LHCN-M2 (cell line): ENCODE data around the gene ABCA4. TPM values are rescaled to one million over a fixed set of nuclear protein-coding genes. Genes with fewer than 3 reads are reported as not detected.
"Not testable (repeated sequence)": the region's sequence is repeated elsewhere in the genome, so short reads cannot be mapped to it uniquely, and the experiment has no call there.

Experiments used
- DNase-seq: peaks from one replicate; pipeline ENCODE4 v3.0.0-alpha.2; 2012; ENCODE audit warnings: low read depth
- total RNA-seq: library from RNA; depleted of rRNA; stranded (reverse); fragments of >200 nt; gene quantifications from 2 replicates; pipeline ENCODE4 v1.2.3, GENCODE V29; 2014

ABCA4 gene
- total RNA-seq, 1 experiment from 2014 or later = 0.06 TPM

GRCh38 chr1:94011129-94011528, 109.8 kb downstream of the ABCA4 start:
- no peak for DNase-seq

DNA sequence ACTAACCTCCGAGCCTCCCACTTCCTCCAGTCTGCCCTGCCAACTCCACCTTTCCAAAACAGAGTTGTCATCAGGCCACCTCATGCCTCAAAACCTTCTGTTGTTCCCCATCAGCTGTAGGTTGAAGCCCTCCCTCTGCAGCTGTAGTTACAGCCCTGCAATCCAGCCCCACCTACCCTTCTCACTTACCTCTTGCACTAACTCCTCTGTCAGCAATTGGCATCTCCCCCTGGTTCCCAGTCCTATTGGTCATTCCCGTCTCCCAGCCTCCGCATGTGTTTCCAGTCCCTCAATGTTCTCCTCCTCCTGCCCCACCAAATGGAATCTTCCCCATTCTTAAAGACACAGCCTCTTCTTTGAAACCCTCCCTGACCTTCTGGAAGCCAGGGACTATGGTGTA, 111.6 kb downstream of the ABCA4 start:
- no peak for DNase-seq

GRCh38 chr1:94006604-94007003, 114.3 kb downstream of the ABCA4 start:
- no peak for DNase-seq

DNA sequence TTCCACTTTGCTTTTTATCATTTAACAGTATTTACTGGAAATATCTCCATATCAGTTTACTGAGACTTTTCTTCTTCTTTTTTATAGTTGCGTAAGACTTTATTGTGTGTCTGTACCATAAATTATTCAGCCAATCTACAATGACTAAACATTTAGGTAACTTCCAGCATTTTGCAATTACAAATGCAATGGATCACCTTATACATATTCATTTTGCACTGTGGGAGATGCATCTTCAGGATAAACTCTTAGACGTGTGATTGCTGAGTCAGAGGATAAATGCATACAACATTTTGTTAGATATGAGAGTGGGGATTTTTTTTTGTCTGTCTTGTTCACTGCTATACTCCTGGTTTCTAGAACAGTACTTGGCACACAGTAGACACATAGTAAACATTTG, 116.0 kb downstream of the ABCA4 start:
- no peak for DNase-seq

GRCh38 chr1:94002046-94002787, 118.7 kb downstream of the ABCA4 start:
- no peak for DNase-seq

- no peak for DNase-seq
Observed at GRCh38 chr1:94001397-94002045, 119.4 kb downstream of the ABCA4 start.

DNA sequence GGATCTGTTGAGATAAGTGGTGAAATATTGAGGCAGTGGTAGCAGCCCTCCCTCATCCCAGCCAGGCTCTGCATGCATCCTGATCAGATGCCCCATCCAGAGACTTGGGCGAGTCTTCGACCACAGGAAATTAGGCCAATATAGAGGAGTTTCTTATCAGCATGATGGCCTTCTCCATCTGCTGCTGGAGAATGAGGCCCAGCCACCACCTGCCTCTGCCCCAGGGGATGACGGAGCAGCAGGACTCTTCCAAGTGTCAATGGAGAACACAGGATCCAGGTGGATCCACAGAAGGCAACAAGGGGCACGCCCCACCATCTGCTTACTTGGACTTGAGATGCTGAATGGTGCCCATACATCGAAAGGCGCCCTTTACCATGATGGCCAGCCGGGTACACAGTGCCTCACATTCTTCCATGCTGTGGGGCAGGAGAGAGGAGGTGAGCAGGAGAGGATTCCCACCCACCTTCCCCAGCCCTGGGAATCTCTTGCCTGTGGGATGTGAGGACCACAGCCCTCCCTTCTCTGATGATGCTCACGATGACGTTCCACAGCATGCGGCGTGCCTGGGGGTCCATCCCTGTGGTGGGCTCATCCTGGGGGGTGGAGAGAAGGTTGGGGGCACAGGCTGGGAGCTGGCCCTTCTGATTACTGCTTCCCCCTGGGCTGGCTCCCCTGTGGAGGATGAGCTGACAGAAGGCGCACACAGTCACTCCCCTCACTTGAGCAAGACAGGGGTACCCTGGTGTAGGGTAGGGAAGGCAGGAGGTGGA, 120.3 kb downstream of the ABCA4 start:
- no peak for DNase-seq

- DNase-seq = no peak
Observed at GRCh38 chr1:93999840-94000415, 121.0 kb downstream of the ABCA4 start.

DNA sequence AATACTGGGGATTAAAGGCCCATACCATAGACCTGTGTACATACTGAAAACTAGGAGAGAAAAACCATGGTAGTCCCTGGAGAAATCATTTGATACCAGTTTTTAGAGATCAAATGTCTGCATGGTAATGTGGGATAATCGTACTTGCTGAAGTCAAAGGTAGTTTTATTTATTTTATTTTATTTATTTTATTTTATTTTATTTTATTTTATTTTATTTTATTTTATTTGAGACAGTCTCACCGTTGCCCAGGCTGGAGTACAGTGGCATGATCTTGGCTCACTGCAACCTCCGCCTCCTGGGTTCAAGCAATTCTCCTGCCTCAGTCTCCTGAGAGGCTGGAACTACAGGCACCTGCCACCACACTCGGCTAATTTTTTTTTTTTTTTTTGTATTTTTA, 122.4 kb downstream of the ABCA4 start:
- not testable (repeated sequence) for DNase-seq

DNA sequence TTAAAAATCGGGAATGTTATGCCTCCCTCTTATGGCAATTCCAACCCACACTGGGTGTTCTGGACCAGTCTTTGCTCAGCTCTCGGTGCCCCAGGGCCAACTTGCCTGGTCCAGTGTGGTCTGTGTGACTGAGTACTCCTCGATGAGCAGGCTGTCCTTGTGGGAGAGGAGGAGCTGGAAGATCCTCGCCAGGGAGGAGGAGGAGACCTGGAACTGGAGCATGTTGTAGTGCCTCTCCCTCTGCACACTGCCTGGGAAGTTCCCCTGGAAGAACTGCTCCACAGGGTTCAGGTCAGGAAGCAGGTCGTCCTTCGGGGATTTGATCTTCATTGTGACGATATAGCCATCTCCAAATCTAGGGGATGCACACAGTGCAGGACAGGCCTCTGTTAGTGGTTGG, 123.2 kb downstream of the ABCA4 start:
- no peak for DNase-seq

- DNase-seq = no peak
Observed at GRCh38 chr1:93995837-93996536, 125.0 kb downstream of the ABCA4 start.

- DNase-seq = no peak
Observed at GRCh38 chr1:93993731-93994130, 127.2 kb downstream of the ABCA4 start.

- no peak for DNase-seq
Observed at GRCh38 chr1:93992954-93993353, 128.0 kb downstream of the ABCA4 start.

DNA sequence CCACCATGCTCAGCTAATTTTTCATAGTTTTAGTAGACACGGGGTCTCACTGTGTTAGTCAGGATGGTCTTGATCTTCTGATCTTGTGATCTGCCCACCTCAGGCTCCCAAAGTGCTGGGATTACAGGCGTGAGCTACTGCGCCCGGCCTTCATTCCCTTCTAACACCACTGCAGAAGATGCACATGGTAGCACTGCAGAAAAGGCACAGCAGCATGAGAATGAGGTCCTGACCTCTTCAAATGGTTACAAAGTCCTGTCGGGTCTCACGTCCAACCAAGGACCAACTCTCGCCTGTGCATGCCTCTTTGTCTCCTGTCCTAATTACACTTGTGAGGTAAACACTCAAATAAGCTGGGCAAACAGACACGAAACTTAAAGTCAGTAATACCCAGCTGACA, 128.8 kb downstream of the ABCA4 start:
- DNase-seq = no peak

- no peak for DNase-seq
Observed at GRCh38 chr1:93991271-93991670, 129.7 kb downstream of the ABCA4 start.

DNA sequence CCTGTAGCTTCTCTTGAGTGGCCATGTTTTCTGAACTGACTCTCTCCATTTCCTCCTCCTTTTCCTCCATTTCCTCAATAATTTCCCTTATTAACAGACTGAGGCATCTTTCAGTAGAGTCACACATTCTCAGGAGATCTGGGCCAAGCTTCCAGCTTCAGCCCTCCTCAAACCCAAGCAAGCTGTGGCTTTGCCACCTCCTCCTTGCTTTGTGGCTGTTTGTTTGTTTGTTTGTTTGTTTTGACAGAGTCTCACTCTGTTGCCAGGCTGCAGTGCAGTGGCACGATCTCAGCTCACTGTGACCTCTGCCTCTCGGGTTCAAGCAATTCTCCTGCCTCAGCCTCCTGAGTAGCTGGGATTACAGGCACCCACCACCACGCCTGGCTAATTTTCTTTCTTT, 130.5 kb downstream of the ABCA4 start:
- DNase-seq = not testable (repeated sequence)

DNA sequence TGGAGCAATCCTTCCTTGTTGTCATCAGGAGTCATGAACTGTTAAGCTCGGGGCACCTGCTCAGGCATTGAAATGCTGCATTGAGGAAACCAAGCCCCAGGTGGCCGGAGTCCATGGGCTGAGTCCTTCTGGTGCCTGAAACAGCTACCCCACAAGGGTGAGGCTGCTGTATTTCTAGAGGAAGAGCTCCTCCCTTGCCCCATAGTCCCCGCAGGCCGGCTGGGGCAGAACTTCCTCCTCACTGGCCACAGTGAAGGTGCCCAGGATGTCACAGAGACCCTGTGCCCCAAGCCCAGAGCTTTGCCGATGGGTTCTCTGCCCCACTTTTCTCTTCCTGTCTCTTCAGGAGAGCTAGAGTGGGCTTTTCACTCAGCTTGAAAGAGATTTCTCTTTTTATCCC, 130.9 kb downstream of the ABCA4 start:
- DNase-seq = no peak

DNA sequence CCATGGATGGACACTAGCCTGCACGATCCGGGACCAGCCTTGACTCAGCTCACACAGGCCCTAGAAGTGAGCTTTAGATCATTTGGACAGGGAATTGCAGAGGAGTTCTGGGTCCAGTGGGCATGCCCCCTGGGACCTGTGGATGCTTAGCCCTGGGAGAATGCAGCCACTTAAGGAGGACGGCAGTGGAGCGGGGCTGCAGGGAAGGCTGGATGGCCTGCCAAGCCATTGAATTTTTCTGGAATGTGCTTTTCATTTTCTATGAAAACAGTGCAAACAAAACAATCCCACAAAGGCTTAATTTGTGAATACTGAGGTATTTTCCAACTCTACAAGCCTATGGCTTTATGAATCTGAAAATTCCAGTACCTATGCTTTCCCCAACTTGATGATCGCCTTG, 131.3 kb downstream of the ABCA4 start:
- no peak for DNase-seq

DNA sequence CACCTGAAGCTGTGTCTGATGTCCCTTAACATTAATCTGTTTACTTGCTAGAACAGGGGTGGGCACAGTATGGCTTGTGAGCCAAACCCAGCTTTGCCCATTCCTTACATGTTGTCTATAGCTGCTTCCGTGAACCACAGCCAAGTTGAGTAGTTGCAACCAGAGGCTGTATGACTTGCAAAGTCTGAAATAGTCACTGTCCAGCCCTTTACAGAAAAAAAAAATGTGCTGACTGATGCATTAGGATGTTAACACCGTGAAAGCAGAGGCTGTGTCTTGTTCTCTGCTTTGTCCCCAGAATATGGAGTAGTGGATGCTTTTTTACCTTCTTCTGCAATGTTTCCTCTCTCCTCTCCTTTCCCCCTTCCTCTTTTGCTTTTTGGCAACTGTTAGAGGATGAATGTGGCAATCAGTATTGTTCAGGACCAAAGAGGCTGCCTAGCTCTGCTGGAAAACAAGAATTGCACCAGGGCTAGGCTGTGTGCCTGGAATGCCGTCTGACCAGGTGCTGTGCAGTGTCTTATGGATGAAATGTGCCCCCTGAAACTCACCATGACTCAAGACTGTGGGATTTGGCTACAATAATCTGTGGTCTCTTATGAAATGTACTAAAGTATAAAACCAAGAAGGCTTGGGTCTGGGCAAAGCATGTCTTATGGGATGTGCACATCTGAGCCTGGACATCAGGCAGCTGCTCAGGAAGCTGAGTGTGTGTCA, 132.2 kb downstream of the ABCA4 start:
- peak; percentile 98 for DNase-seq

GRCh38 chr1:93981274-93981667, 139.7 kb downstream of the ABCA4 start:
- DNase-seq = no peak
